Astrocyte (in vitro differentiated cells and primary cell): Measurements from ENCODE around the gene DNAJC17. TPM values are rescaled to one million over a fixed set of nuclear protein-coding genes. Genes with fewer than 3 reads are reported as not detected.

ENCODE experiments used
- DNase-seq: peaks from one replicate; pipeline ENCODE4 v3.0.0-alpha.2; 2010; ENCODE audit warnings: low read depth
- FAIRE-seq: peaks from 2 replicates; lab custom pipeline; 2011; peaks lifted over from hg19 to GRCh38; lab: Jason Lieb, UNC
- H2AFZ ChIP-seq: 2 replicates; pipeline ENCODE4 v1.6.0; 2012; ENCODE audit warnings: low read depth, low read length, inconsistent platforms
- H3K27ac ChIP-seq: 2 replicates; pipeline ENCODE4 v1.5.1; 2011; ENCODE audit warnings: low read depth, low read length, inconsistent platforms
- H3K27me3 ChIP-seq: 2 replicates; pipeline ENCODE4 v1.6.0; 2011; ENCODE audit warnings: low read length, inconsistent platforms; ENCODE audit not compliant: insufficient read depth
- H3K36me3 ChIP-seq: 2 replicates; pipeline ENCODE4 v1.5.1; 2011; ENCODE audit warnings: low read length, inconsistent platforms; ENCODE audit not compliant: insufficient read depth
- H3K4me1 ChIP-seq: 2 replicates; pipeline ENCODE4 v1.5.1; 2011; ENCODE audit warnings: low read length, inconsistent platforms; ENCODE audit not compliant: insufficient read depth
- H3K4me2 ChIP-seq: 2 replicates; pipeline ENCODE4 v1.6.0; 2012; ENCODE audit warnings: low read length, inconsistent platforms
- H3K4me3 ChIP-seq: 2 replicates; pipeline ENCODE4 v1.5.1; 2011; ENCODE audit warnings: low read depth, mild to moderate bottlenecking, low read length, inconsistent platforms; ENCODE audit not compliant: insufficient read depth
- H3K79me2 ChIP-seq: 2 replicates; pipeline ENCODE4 v1.6.0; 2012; ENCODE audit warnings: mild to moderate bottlenecking, low read length, inconsistent platforms; ENCODE audit not compliant: insufficient read depth
- H3K9ac ChIP-seq: 2 replicates; pipeline ENCODE4 v1.6.0; 2012; ENCODE audit warnings: mild to moderate bottlenecking, low read length, inconsistent platforms
- H3K9me3 ChIP-seq: 2 replicates; pipeline ENCODE4 v1.5.1; 2012; ENCODE audit warnings: low read depth, mild to moderate bottlenecking, low read length, inconsistent platforms; ENCODE audit not compliant: insufficient read depth
- H4K20me1 ChIP-seq: 2 replicates; pipeline ENCODE4 v1.6.0; 2012; ENCODE audit warnings: low read length, inconsistent platforms; ENCODE audit not compliant: insufficient read depth
- H3K27ac Mint-ChIP-seq: one replicate; pipeline ENCODE4 v1.8.0; 2021; ENCODE audit warnings: mild to moderate bottlenecking, mixed read lengths; ENCODE audit not compliant: unreplicated experiment
- H3K27me3 Mint-ChIP-seq: one replicate; pipeline ENCODE4 v1.8.0; 2021; ENCODE audit warnings: low read depth, mixed read lengths; ENCODE audit not compliant: unreplicated experiment
- H3K36me3 Mint-ChIP-seq: one replicate; pipeline ENCODE4 v1.8.0; 2021; ENCODE audit warnings: low read depth, mixed read lengths; ENCODE audit not compliant: unreplicated experiment
- H3K4me1 Mint-ChIP-seq: one replicate; pipeline ENCODE4 v1.8.0; 2021; ENCODE audit warnings: low read depth, mixed read lengths; ENCODE audit not compliant: unreplicated experiment
- H3K4me3 Mint-ChIP-seq: one replicate; pipeline ENCODE4 v1.8.0; 2021; ENCODE audit warnings: mild to moderate bottlenecking, moderate library complexity, mixed read lengths; ENCODE audit not compliant: unreplicated experiment
- H3K9me3 Mint-ChIP-seq: one replicate; pipeline ENCODE4 v1.8.0; 2021; ENCODE audit warnings: mild to moderate bottlenecking, mixed read lengths; ENCODE audit not compliant: unreplicated experiment
- CTCF ChIP-seq: IDR thresholded peaks from 2 replicates; pipeline ENCODE4 v1.5.1; 2011; ENCODE audit warnings: low read depth, mild to moderate bottlenecking, inconsistent platforms, low read length, moderate library complexity; ENCODE audit not compliant: insufficient read depth
- EZH2 ChIP-seq: IDR thresholded peaks from 2 replicates; pipeline ENCODE4 v1.6.1; 2012; ENCODE audit warnings: mild to moderate bottlenecking, low read length, inconsistent platforms; ENCODE audit not compliant: insufficient read depth
- total RNA-seq: library from RNA; stranded (reverse); gene quantifications from 2 replicates; pipeline ENCODE4 v1.2.1, GENCODE V29; 2021

DNAJC17 gene
- total RNA-seq, 1 donor from 2014 or later = 21.0 TPM

- TF ChIP-seq EZH2 = no peak
- TF ChIP-seq CTCF = no peak
- Mint-ChIP-seq H3K4me1 (peaks cover 8% of the 10 kb centered on the region), H3K4me3 (no peak overlapping the region), H3K9me3 (no peaks in the 10 kb centered on the region), H3K27ac (peak overlapping the region; percentile 5), H3K36me3 (no peaks in the 10 kb centered on the region), H3K27me3 (peaks cover 3% of the 10 kb centered on the region)
- no peaks in the 10 kb centered on the region for H3K36me3 ChIP-seq
- no peak overlapping the region for H3K9ac ChIP-seq
- H2AFZ ChIP-seq = no peak overlapping the region
- H3K27me3 ChIP-seq = peaks cover 10% of the 10 kb centered on the region
- H3K4me2 ChIP-seq = no peak overlapping the region
- FAIRE-seq (no peak), DNase-seq (no peak)
- no peaks in the 10 kb centered on the region for H3K4me1 ChIP-seq
- no peaks in the 10 kb centered on the region for H3K79me2 ChIP-seq
- no peak overlapping the region for H3K27ac ChIP-seq
- H3K4me3 ChIP-seq = no peak overlapping the region
- no peaks in the 10 kb centered on the region for H3K9me3 ChIP-seq
- no peaks in the 10 kb centered on the region for H4K20me1 ChIP-seq
Measured at GRCh38 chr15:40830884-40831283, 23.6 kb upstream of the DNAJC17 start.

- Mint-ChIP-seq H3K4me3 (no peak overlapping the region), H3K27me3 (peaks cover 3% of the 10 kb centered on the region), H3K27ac (no peak overlapping the region), H3K4me1 (peaks cover 11% of the 10 kb centered on the region), H3K36me3 (no peaks in the 10 kb centered on the region), H3K9me3 (no peaks in the 10 kb centered on the region)
- Histone ChIP-seq H3K9me3 (no peaks in the 10 kb centered on the region), H3K27ac (no peak overlapping the region), H3K27me3 (peaks cover 10% of the 10 kb centered on the region), H3K4me2 (no peak overlapping the region), H3K4me3 (no peak overlapping the region), H2AFZ (no peak overlapping the region), H3K79me2 (no peaks in the 10 kb centered on the region), H3K9ac (no peak overlapping the region), H3K4me1 (no peaks in the 10 kb centered on the region), H3K36me3 (no peaks in the 10 kb centered on the region), H4K20me1 (no peaks in the 10 kb centered on the region)
- FAIRE-seq = no peak
- DNase-seq = no peak
- no peak for TF ChIP-seq EZH2
- TF ChIP-seq CTCF = no peak
Measured at GRCh38 chr15:40829115-40829514, 21.8 kb upstream of the DNAJC17 start.

GRCh38 chr15:40828447-40829036 lies 21.3 kb upstream of the DNAJC17 start, which contains the start of gene PPP1R14D:
Gene PPP1R14D (minus strand): TSS chr15:40828708. CDS start chr15:40828641, 67 bp downstream.
- no peaks in the 10 kb centered on the region for H3K36me3 Mint-ChIP-seq
- no peaks in the 10 kb centered on the region for H4K20me1 ChIP-seq
- H3K4me3 Mint-ChIP-seq = no peak within 1 kb of the TSS
- no peaks in the 10 kb centered on the region for H3K79me2 ChIP-seq
- FAIRE-seq (no peak), DNase-seq (no peak)
- H3K4me2 ChIP-seq = no peak within 1 kb of the TSS
- H3K27ac Mint-ChIP-seq = no peak within 1 kb of the TSS
- H3K27me3 Mint-ChIP-seq = peaks cover 3% of the 10 kb centered on the region
- H3K9me3 ChIP-seq = no peaks in the 10 kb centered on the region
- H3K4me3 ChIP-seq = no peak within 1 kb of the TSS
- H3K4me1 Mint-ChIP-seq = peaks cover 11% of the 10 kb centered on the region
- H3K4me1 ChIP-seq = no peaks in the 10 kb centered on the region
- no peak within 1 kb of the TSS for H3K9ac ChIP-seq
- peaks cover 10% of the 10 kb centered on the region for H3K27me3 ChIP-seq
- no peaks in the 10 kb centered on the region for H3K9me3 Mint-ChIP-seq
- H3K36me3 ChIP-seq = no peaks in the 10 kb centered on the region
- H3K27ac ChIP-seq = no peak within 1 kb of the TSS
- TF ChIP-seq EZH2 (no peak), CTCF (no peak)
- no peak within 1 kb of the TSS for H2AFZ ChIP-seq
